Stomach (tissue), 4 donors: ENCODE results near the gene CCN2.

Experiments
- CTCF ChIP-seq, 7 experiments: fragments of 450-650 bp in 4 of 7; fragments of 200-600 bp in 3 of 7; sonication (generic) in 3 of 7; IDR thresholded peaks; one replicate each; pipeline ENCODE4 v1.5.1; 2016 to 2019; ENCODE audit warnings: antibody characterized with exemption in 7 of 7, control low read depth in 2 of 7, mild to moderate bottlenecking in 1 of 7
- EP300 ChIP-seq: sonication (generic); formaldehyde crosslinking; IDR thresholded peaks from one replicate; pipeline ENCODE4 v1.6.1; 2017; ENCODE audit warnings: antibody characterized with exemption
- POLR2AphosphoS5 ChIP-seq, 3 donors: sonication (generic); formaldehyde crosslinking; IDR thresholded peaks; one replicate each; pipeline ENCODE4 v1.6.1; 2016; ENCODE audit warnings: antibody characterized with exemption in 3 of 3

DNA sequence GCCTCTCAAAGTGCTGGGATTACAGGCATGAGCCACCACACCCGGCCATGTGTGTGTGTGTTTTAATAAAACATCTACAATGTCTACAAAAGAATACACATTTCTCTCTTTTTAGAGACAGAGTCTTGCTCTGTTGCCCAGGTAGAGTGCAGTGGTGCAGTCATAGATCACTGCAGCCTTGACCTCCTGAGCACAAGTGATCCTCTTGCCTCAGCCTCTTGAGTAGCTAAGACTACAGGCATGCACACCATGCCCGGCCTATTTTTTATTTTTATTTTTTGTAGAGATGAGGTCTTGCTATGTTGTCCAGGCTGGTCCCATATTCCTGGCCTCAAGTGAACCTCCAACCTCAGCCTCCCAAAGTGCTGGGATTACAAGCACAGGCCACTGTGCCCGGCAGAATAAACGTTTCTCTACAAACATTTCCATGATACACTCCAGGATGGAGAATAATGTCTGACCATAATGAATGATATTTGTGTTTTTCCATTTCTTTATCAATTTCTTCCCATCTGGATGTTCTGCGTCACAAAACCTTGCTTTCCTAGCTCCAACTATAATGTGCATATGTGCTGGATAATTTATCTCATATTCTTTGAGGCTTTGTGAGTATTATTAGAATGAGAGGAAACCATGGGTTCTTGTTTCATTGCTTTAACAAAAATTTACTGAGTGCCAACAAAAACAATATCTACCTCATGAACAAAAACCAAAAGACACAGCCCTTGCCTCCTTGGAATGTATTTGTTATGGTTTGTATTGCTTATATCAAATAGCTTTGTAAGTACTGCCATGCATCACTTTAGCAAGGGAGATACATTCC is 28.6 kb upstream of the CCN2 start:
- no peak for TF ChIP-seq CTCF (IDR thresholded peaks at IDR 0.05)
- no peak for TF ChIP-seq POLR2AphosphoS5 (IDR thresholded peaks at IDR 0.05)
- no peak for TF ChIP-seq EP300
